ENCODE measurements around the gene RAPH1. TPM values are rescaled to one million over a fixed set of nuclear protein-coding genes. Genes with fewer than 3 reads are reported as not detected.
"Not testable (repeated sequence)": the region's sequence is repeated elsewhere in the genome, so short reads cannot be mapped to it uniquely, and the experiment has no call there.

The RAPH1 gene
- polyA plus RNA-seq, 4 donors = 12.3 to 17.7 (median 15.1) TPM

- DNase-seq (ENCODE audit: low read depth in 4 of 4, low spot score in 2 of 4) = no peak
Measured at GRCh38 chr2:203550266-203550665, 15.2 kb upstream of the RAPH1 start.

GRCh38 chr2:203549406-203549805, 14.3 kb upstream of the RAPH1 start:
- no peak for DNase-seq (ENCODE audit: low read depth in 4 of 4, low spot score in 2 of 4)

GRCh38 chr2:203548887-203549286, 13.8 kb upstream of the RAPH1 start:
- no peak for DNase-seq (ENCODE audit: low read depth in 4 of 4, low spot score in 2 of 4)

DNA sequence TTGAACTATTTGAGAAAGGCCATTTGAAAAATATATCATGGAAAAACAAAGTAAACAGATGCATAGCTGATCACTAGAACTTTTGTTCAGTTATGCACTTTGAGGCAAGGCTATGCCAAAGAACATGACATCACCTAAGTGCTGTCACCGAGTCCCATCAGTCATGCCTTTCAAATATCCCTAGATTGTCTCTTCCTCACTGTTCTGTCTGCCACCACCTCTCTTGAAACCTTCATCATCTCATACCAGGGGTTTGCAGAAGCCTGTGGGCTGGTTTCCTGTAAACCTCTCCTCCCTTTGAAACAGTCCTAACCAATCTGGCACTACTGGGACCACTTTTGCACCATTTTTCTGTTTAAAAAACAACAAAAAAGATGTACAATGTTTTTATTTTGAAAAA, 12.3 kb upstream of the RAPH1 start:
- no peak for DNase-seq (ENCODE audit: low read depth in 4 of 4, low spot score in 2 of 4)

GRCh38 chr2:203544402-203544801, 9.3 kb upstream of the RAPH1 start:
- DNase-seq (ENCODE audit: low read depth in 4 of 4, low spot score in 2 of 4) = no peak

DNA sequence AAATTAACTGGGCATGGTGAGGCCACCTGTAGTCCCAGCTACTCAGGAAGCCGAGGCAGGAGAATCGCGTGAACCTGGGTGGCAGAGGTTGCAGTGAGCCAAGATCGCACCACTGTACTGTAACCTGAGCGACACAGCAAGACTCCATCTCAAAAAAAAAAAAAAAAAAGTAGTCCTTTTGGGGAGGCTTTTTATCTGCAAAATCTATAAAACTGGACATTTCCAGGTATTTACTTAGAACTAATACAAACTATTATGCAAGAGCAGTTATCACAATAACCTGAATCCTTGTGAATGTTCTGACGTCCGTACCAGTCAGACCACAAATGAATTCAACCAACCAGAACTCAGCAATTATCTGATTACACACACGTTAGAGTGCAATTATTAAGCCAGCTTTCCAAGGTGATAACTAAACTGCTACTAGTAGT, 8.8 kb upstream of the RAPH1 start:
- DNase-seq (ENCODE audit: low read depth in 4 of 4, low spot score in 2 of 4) = no peak

- DNase-seq (ENCODE audit: low read depth in 4 of 4, low spot score in 2 of 4) = not testable (repeated sequence)
Measured at GRCh38 chr2:203540598-203540997, 5.5 kb upstream of the RAPH1 start.

- DNase-seq (ENCODE audit: low read depth in 4 of 4, low spot score in 2 of 4) = not testable (repeated sequence)
Measured at GRCh38 chr2:203538237-203538636, 3.1 kb upstream of the RAPH1 start.

DNA sequence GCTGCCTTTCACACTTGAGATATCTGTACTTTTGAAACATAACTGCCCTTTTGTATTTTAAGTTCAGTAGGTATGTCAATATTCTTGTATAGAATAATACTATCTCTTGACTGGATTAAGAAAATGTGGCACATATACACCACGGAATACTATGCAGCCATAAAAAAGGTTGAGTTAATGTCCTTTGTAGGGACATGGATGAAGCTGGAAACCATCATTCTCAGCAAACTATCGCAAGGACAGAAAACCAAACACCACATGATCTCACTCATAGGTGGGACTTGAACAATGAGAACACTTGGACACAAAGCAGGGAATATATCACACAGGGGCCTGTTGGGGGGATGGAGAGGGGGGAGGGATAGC, 1.5 kb upstream of the RAPH1 start:
- not testable (repeated sequence) for DNase-seq (ENCODE audit: low read depth in 4 of 4, low spot score in 2 of 4)

DNA sequence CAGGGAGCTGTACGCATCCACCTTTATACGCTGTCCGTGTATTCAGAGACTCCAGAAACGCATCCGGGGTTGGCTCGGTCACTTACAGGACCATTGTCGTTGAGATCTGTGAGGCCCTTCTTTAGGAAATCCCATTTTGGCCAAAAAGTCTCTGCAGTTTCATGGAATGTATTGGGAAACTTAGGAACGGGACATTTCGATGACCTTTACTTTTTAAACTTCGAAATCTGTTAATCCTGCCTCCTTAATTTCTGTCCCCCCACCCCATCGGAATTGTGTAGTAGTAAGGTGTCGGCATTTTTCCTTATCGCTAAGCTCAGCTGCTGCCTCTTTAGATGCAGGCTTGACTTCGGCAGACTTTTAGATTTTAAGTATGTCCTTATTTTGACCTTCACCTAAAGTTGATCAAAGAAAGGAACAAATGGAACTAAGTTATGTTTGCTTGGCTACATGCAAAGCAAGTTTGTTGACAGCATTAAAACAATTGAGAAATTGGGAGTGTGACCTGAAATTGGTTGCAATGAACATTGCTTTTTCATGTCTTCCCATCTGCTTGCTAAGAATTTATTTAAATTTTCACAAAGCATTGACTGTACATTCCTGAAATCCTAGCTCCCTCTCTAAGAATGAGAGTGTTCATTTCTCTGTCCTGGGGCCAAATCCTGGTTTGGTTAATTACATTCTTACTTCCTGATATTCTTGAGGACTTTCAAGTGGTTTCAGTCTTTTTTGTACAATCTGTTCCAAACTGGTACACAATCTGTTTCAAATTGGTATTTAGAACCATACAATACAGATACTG, 884 bp upstream of the RAPH1 start:
- DNase-seq (ENCODE audit: low read depth in 4 of 4, low spot score in 2 of 4) = peak in 2 of 4 donors; percentile 10 to 12

DNA sequence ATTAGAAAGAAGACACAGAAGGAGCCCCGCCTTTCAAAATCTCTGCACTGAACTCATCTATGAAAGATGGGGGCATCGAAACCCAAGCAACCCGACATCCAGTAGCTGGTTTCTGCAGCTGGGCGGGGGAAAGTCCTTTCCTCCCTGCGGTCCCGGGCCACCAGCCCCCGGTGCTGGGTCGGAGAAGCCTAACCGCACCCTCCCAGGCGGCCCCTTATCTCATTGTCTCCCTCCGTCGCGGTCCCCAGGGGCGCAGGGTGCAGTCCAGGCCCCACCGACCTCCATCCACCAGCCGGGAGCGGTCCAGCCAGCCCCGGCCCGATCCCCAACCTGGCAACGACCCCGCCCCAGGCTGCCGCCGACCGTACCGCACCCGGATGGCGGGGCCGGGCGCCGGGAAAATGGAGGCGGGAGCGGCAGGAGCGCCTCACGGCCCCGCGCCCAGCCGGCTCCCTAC, 452 bp downstream of the RAPH1 start:
- DNase-seq (ENCODE audit: low read depth in 4 of 4, low spot score in 2 of 4) = peak in 3 of 4 donors; percentile 10 to 23 (median 13)

DNA sequence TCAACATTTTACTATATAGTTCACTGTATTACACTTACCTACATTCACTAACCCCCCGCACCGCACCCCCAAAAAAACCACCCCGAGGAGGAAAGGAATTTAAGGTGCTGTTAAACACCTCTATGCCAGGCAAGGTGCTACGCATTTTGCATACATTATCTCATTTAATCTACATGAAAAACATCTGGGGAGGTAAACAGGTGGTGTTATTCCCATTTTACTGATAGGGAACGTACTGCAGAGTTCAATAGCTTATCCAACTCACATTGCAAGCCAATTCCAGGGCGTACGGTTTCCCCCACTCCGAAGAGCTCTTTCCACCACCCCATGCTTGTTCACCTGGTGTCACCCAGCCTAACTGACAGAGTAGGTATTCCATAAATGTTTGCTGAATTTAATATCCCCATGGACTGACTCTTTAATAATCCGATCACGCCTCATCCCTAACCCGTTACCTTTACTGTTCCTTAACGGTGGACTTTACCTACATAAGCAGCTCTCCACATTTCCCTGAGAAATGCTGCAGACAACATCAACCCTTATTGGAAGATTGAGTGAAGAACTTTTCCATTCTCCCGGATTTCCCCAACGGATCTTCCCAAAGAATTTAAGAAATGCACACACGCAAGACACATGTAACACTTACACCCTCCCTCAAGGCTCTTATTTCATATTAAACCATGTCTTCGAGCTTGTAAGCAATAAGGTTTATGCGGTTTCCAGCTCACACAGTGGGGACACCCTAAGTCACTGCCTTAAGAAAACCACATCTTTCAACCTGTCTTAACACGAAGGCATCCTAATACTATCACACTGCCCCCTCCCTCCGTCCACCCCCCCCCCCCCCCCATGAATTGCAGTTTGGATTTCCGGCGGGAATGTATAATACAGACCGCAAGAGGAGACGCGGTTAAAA, 1.2 kb downstream of the RAPH1 start:
- DNase-seq (ENCODE audit: low read depth in 4 of 4, low spot score in 2 of 4) = peak; percentile 13 to 29 (median 16)

DNA sequence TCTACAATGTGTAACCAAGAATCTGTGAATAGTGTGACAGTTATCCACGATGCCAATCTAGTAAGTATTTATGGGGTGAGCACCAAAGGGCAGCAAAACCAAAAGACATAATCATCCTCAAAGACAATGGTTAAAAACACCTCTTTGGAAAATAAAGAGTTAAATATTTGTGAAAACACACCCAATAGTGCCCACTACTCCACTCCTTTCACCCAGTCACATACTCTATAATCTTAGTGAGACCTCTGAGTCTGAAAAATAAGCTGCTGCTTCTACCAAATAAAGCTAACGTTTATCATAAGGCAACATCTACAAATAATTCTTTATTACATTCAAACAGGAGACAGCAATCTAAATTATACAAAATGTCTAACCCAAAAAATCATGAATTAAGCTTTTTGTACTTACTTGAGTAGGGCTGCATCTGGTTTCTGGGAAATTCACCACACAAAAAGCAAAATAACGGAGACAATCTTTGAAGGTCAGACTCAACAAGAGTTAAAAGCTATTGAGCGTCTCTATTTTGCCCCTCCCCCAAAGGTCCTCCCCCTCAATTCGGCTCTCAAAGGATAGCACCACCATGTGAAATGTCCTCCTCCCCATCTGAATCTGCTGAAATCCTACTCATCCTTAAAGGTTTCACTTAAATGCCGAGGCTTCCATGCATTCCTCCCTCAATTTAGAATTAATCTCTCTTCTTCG, 2.0 kb downstream of the RAPH1 start:
- peak in 2 of 4 donors; percentile 3 to 23 for DNase-seq (ENCODE audit: low read depth in 4 of 4, low spot score in 2 of 4)

- no peak for DNase-seq (ENCODE audit: low read depth in 4 of 4, low spot score in 2 of 4)
Measured at GRCh38 chr2:203527719-203528118, 7.4 kb downstream of the RAPH1 start.

DNA sequence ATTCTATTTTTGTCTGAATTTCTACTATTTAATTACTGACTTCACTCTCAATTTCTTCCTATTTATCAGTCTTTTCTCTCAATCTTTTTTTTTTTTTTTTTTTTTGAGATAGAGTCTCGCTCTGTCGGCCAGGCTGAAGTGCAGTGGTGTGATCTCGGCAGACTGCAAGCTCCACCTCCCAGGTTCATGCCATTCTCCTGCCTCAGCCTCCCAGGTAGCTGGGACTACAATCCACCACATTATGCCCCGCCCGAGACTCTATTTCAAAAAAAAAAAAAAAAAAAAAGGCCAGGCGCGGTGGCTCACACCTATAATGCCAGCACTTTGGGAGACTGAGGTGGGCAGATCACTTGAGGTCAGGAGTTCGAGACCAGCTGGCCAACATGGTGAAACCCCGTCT, 21.8 kb downstream of the RAPH1 start:
- not testable (repeated sequence) for DNase-seq (ENCODE audit: low read depth in 4 of 4, low spot score in 2 of 4)

- DNase-seq (ENCODE audit: low read depth in 4 of 4, low spot score in 2 of 4) = no peak
Measured at GRCh38 chr2:203510941-203511305, 24.2 kb downstream of the RAPH1 start.

GRCh38 chr2:203510256-203510940, 24.7 kb downstream of the RAPH1 start:
- DNase-seq (ENCODE audit: low read depth in 4 of 4, low spot score in 2 of 4) = no peak

GRCh38 chr2:203503460-203503859, 31.6 kb downstream of the RAPH1 start:
- DNase-seq (ENCODE audit: low read depth in 4 of 4, low spot score in 2 of 4) = not testable (repeated sequence)

DNA sequence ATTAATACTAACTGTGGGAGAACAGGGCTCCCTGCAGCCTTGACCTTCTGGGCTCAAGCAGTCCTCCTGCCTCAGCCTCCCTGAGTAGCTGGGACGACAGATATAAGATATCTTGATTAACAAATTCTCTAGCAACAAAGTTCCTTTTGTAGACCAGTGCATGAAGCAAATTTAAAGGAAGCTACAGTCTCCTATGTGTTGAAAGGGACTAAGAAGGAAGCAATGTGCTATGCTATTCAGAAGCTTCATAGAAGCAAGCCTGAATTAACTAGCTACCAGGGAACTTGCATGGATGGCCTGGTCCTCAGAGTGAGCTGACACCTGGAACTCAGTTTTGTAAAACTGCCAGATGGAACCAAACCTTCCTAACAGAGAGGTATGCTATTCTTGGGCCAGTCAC, 33.2 kb downstream of the RAPH1 start:
- DNase-seq (ENCODE audit: low read depth in 4 of 4, low spot score in 2 of 4) = no peak

- no peak for DNase-seq (ENCODE audit: low read depth in 4 of 4, low spot score in 2 of 4)
Measured at GRCh38 chr2:203500951-203501350, 34.1 kb downstream of the RAPH1 start.
